H1 (cell line): ENCODE measurements around the gene SKIDA1. TPM values are rescaled to one million over a fixed set of nuclear protein-coding genes. Genes with fewer than 3 reads are reported as not detected.

Source experiments
- CTCF ChIA-PET: fragments of 300-600 bp; sonication (Branson Sonifier 250); formaldehyde crosslinking; loops from one replicate; lab custom pipeline; 2021; ENCODE audit not compliant: partially characterized antibody; lab: Charles Lee
- POLR2A ChIA-PET: fragments of 300-600 bp; sonication (Branson Sonifier 250); formaldehyde crosslinking; loops from one replicate; lab custom pipeline; 2021; ENCODE audit warnings: inconsistent platforms; ENCODE audit not compliant: partially characterized antibody; lab: Charles Lee
- DNase-seq, 2 experiments: peaks; one replicate each; pipeline versions ENCODE4 v3.0.0 to v3.0.0-alpha.2; 2010 to 2022; ENCODE audit warnings: low spot score in 2 of 2, low read depth in 1 of 2, mixed read lengths in 1 of 2
- FAIRE-seq: peaks from 2 replicates; lab custom pipeline; 2011; peaks lifted over from hg19 to GRCh38; lab: Jason Lieb, UNC
- H2AFZ ChIP-seq: 2 replicates; pipeline ENCODE4 v1.8.1; 2012; ENCODE audit warnings: low read length, inconsistent platforms
- H2AK5ac ChIP-seq: 2 replicates; pipeline ENCODE4 v1.6.1; 2013; ENCODE audit warnings: low read depth, low read length
- H2BK120ac ChIP-seq: replicated peaks from 2 replicates; pipeline ENCODE3; 2013; ENCODE audit warnings: low read depth, low read length, inconsistent platforms
- H2BK12ac ChIP-seq: 2 replicates; pipeline ENCODE4 v1.6.1; 2013; ENCODE audit warnings: low read depth, low read length
- H2BK15ac ChIP-seq: 2 replicates; pipeline ENCODE4 v1.6.1; 2013; ENCODE audit warnings: low read length
- H2BK20ac ChIP-seq: 2 replicates; pipeline ENCODE4 v1.6.1; 2013; ENCODE audit warnings: low read length
- H2BK5ac ChIP-seq: 2 replicates; pipeline ENCODE4 v1.6.1; 2013; ENCODE audit warnings: low read depth, low read length
- H3K14ac ChIP-seq: 2 replicates; pipeline ENCODE4 v1.6.1; 2013; ENCODE audit warnings: inconsistent platforms; ENCODE audit not compliant: insufficient read length
- H3K18ac ChIP-seq: 2 replicates; pipeline ENCODE4 v1.6.1; 2013; ENCODE audit warnings: low read length; ENCODE audit errors: extremely low read depth
- H3K23ac ChIP-seq: 2 replicates; pipeline ENCODE4 v1.6.1; 2013; ENCODE audit warnings: inconsistent platforms; ENCODE audit not compliant: insufficient read length
- H3K23me2 ChIP-seq: 2 replicates; pipeline ENCODE4 v1.6.1; 2013; ENCODE audit warnings: low read depth, low read length
- H3K27ac ChIP-seq: 2 replicates; pipeline ENCODE4 v1.6.1; 2011; ENCODE audit warnings: low read depth, low read length, inconsistent platforms
- H3K27me3 ChIP-seq, 4 experiments: replicated peaks in 1 of 4; 1 replicate in 1 of 4; 2 replicates in 3 of 4; pipeline versions ENCODE4 v1.6.1 to v1.8.1; 2011 to 2013; ENCODE audit warnings: low read length in 3 of 4, mild to moderate bottlenecking in 3 of 4, inconsistent platforms in 2 of 4, mixed read lengths in 2 of 4, moderate library complexity in 1 of 4; ENCODE audit not compliant: control insufficient read depth in 3 of 4, insufficient read depth in 3 of 4; ENCODE audit errors: extremely low read depth in 1 of 4
- H3K36me3 ChIP-seq, 4 experiments: 2 replicates each; pipeline versions ENCODE4 v1.6.1 to v1.8.1; 2011 to 2013; ENCODE audit warnings: mild to moderate bottlenecking in 4 of 4, low read length in 3 of 4, moderate library complexity in 2 of 4, control low read depth in 1 of 4, inconsistent platforms in 1 of 4; ENCODE audit not compliant: insufficient read depth in 4 of 4, control insufficient read depth in 2 of 4
- H3K4ac ChIP-seq: replicated peaks from 2 replicates; pipeline ENCODE3; 2013; ENCODE audit warnings: low read length, low read depth, mixed read lengths, inconsistent platforms; ENCODE audit not compliant: insufficient read length
- H3K4me1 ChIP-seq, 4 experiments: replicated peaks in 1 of 4; 1 replicate in 1 of 4; 2 replicates in 3 of 4; pipeline versions ENCODE4 v1.6.1 to v1.8.1; 2011 to 2013; ENCODE audit warnings: low read length in 3 of 4, inconsistent platforms in 2 of 4, mixed read lengths in 1 of 4; ENCODE audit not compliant: insufficient read depth in 4 of 4, control insufficient read depth in 3 of 4
- H3K4me2 ChIP-seq, 2 experiments: 2 replicates each; pipeline versions ENCODE4 v1.6.1 to v1.8.1; 2011 to 2013; ENCODE audit warnings: low read depth in 2 of 2, low read length in 2 of 2, control low read depth in 1 of 2, inconsistent platforms in 1 of 2, mild to moderate bottlenecking in 1 of 2; ENCODE audit not compliant: insufficient read depth in 1 of 2
- H3K4me3 ChIP-seq, 4 experiments: fragments of 200-600, 300-600 bp in 1 of 4; sonication (generic), shearing (Covaris generic), sonication (Bioruptor Twin) in 1 of 4; 2 replicates each; pipeline versions ENCODE4 v1.5.1 to v1.8.1; 2011 to 2016; ENCODE audit warnings: low read length in 4 of 4, low read depth in 3 of 4, control low read depth in 2 of 4, inconsistent platforms in 2 of 4, mild to moderate bottlenecking in 2 of 4, mixed read lengths in 1 of 4, moderate library complexity in 1 of 4; ENCODE audit not compliant: insufficient read depth in 2 of 4; ENCODE audit errors: extremely low read depth in 1 of 4
- H3K56ac ChIP-seq: replicated peaks from 2 replicates; pipeline ENCODE3; 2013; ENCODE audit warnings: low read depth, mild to moderate bottlenecking, mixed read lengths, low read length, inconsistent platforms; ENCODE audit not compliant: insufficient read length
- H3K79me1 ChIP-seq: 2 replicates; pipeline ENCODE4 v1.6.1; 2013; ENCODE audit warnings: low read depth, low read length, control low read depth
- H3K79me2 ChIP-seq, 2 experiments: 2 replicates each; pipeline versions ENCODE4 v1.6.1 to v1.8.1; 2012 to 2013; ENCODE audit warnings: low read length in 2 of 2, mild to moderate bottlenecking in 2 of 2, inconsistent platforms in 1 of 2; ENCODE audit not compliant: insufficient read depth in 2 of 2, control insufficient read depth in 1 of 2
- H3K9ac ChIP-seq, 4 experiments: replicated peaks in 1 of 4; 1 replicate in 1 of 4; 2 replicates in 3 of 4; pipeline versions ENCODE4 v1.6.1 to v1.8.1; 2011 to 2013; ENCODE audit warnings: low read depth in 3 of 4, low read length in 3 of 4, control low read depth in 2 of 4, mild to moderate bottlenecking in 2 of 4, moderate library complexity in 2 of 4, inconsistent platforms in 1 of 4; ENCODE audit errors: extremely low read depth in 1 of 4
- H3K9me3 ChIP-seq, 2 experiments: 2 replicates each; pipeline versions ENCODE4 v1.6.1 to v1.8.1; 2012 to 2013; ENCODE audit warnings: mild to moderate bottlenecking in 2 of 2, moderate library complexity in 2 of 2, control low read depth in 1 of 2, inconsistent platforms in 1 of 2, low read depth in 1 of 2, low read length in 1 of 2, mixed read lengths in 1 of 2; ENCODE audit not compliant: insufficient read depth in 2 of 2
- H4K20me1 ChIP-seq, 2 experiments: replicated peaks in 1 of 2; 2 replicates each; pipeline versions ENCODE3 to v1.8.1; 2011 to 2013; ENCODE audit warnings: inconsistent platforms in 2 of 2, low read length in 2 of 2, mild to moderate bottlenecking in 1 of 2; ENCODE audit not compliant: insufficient read depth in 2 of 2, control insufficient read depth in 1 of 2
- H4K5ac ChIP-seq: 2 replicates; pipeline ENCODE4 v1.6.1; 2013; ENCODE audit warnings: low read length, low read depth, mixed read lengths, inconsistent platforms; ENCODE audit not compliant: insufficient read length
- H4K8ac ChIP-seq: 2 replicates; pipeline ENCODE4 v1.8.0; 2013; ENCODE audit warnings: mild to moderate bottlenecking, moderate library complexity, low read length, inconsistent platforms; ENCODE audit not compliant: insufficient read depth; ENCODE audit errors: extremely low read depth
- H4K91ac ChIP-seq: replicated peaks from 2 replicates; pipeline ENCODE3; 2013; ENCODE audit warnings: low read length, mixed read lengths, inconsistent platforms; ENCODE audit not compliant: insufficient read length
- ASH2L ChIP-seq: fragments of 200-600, 300-600 bp; sonication (generic); IDR thresholded peaks from one replicate; pipeline ENCODE4 v1.7.1; 2017; ENCODE audit warnings: low read length
- KDM1A ChIP-seq: fragments of 200-600, 300-600 bp; sonication (generic); IDR thresholded peaks from 2 replicates; pipeline ENCODE4 v1.7.1; 2016; ENCODE audit warnings: mild to moderate bottlenecking, low read length, borderline replicate concordance
- WGBS, 2 experiments: shearing (Covaris generic) in 1 of 2; methylation state at CpG; one replicate each; pipeline versions ENCODE4 v1.1.6 to v1.1.7; 2013 to 2015; ENCODE audit warnings: low lambda C conversion rate in 2 of 2, mixed read lengths in 2 of 2, inconsistent platforms in 1 of 2, low coverage in 1 of 2, missing lambda C conversion rate in 1 of 2; ENCODE audit not compliant: insufficient replicate concordance in 2 of 2, insufficient coverage in 1 of 2, insufficient read length in 1 of 2; ENCODE audit errors: extremely low coverage in 1 of 2, missing lambda C conversion rate in 1 of 2; 5-methylcytosine and 5-hydroxymethylcytosine counted together
- polyA plus RNA-seq, 7 experiments: library from polyadenylated mRNA; depleted of rRNA in 3 of 7; stranded (reverse) in 5 of 7; unstranded in 2 of 7; fragments of >200 nt in 5 of 7; fragments of 200-250 nt in 2 of 7; gene quantifications; 1 replicate in 5 of 7; 2 replicates in 1 of 7; 4 replicates in 1 of 7; pipeline versions ENCODE4 v1.2.1 to v1.2.3, GENCODE V29; 2011 to 2013; ENCODE audit warnings: missing spikeins in 2 of 7, mixed read lengths in 2 of 7
- total RNA-seq: library from RNA; stranded (reverse); fragmentation: NEBNext Ultra II Directional; extraction: Animal tissue kit (Norgen Biotek cat#: 25700); gene quantifications from 2 replicates; pipeline ENCODE4 v1.2.1, GENCODE V29; 2021

The SKIDA1 gene
- total and polyA plus RNA-seq, 2 of the 8 experiments (the other 6 are each of a cell fraction or from before 2014, with no cell fraction given): 1.5 to 8.0 TPM

DNA sequence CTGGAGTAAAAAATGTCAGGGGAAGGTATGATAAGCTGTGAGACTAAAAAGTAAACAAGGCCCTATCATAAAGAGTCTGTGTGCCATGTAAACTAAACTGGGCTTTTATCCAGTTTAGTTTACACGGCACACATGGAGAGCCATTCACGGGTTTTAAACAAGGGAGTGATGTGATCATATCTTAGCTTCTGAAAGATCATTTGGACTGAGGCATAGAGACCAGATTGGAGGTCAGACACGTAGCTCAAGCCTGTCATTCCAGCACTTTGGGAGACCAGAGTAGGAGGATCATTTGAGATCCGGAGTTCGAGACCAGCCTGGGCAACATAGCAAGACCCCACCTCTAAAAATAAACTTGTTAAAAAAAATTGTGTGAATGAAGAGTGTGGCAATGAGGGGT, 50.1 kb downstream of the SKIDA1 start:
- Histone ChIP-seq H2BK12ac (peak overlapping the region; percentile 30; the same call in 1 of the 2 replicates), H4K20me1 (no peaks in the 10 kb centered on the region), H3K9ac (no peak overlapping the region), H2BK5ac (no peak overlapping the region), H3K14ac (no peak overlapping the region), H3K9me3 (no peaks in the 10 kb centered on the region), H3K4ac (no peak overlapping the region), H2BK20ac (0 out of 2 replicates have a peak overlapping the region, but pooled peaks have one; percentile 18), H3K79me2 (no peaks in the 10 kb centered on the region), H4K5ac (no peak overlapping the region), H3K36me3 (no peaks in the 10 kb centered on the region), H3K27me3 (no peaks in the 10 kb centered on the region), H2BK15ac (no peak overlapping the region; the same call in 1 of the 2 replicates), H3K4me2 (no peak overlapping the region), H3K56ac (no peak overlapping the region), H4K91ac (no peak overlapping the region), H3K4me1 (peaks cover 3 to 8% (median 5%) of the 10 kb centered on the region in 4 experiments; a peak in 5 of 7 replicates), H3K79me1 (no peaks in the 10 kb centered on the region), H4K8ac (no peak overlapping the region), H3K27ac (no peak overlapping the region), H3K4me3 (no peak overlapping the region), H2AK5ac (no peak overlapping the region), H2BK120ac (no peak overlapping the region), H3K18ac (no peak overlapping the region), H3K23me2 (no peaks in the 10 kb centered on the region), H3K23ac (no peak overlapping the region), H2AFZ (no peak overlapping the region)
- TF ChIP-seq ASH2L (no peak), KDM1A (peak; percentile 24; the same call in 1 of the 2 replicates)
- DNase-seq (no peak), FAIRE-seq (no peak)
- CTCF ChIA-PET: interaction anchor here (0.8 to 1.5 kb wide), 4 partner anchors 19 to 197 kb away, joined by 3 to 4 read pairs (median 3); no protein-coding TSS in a partner anchor
- WGBS, 2 experiments: 78% methylated on average over 5 of the region's 5 CpGs; no CpG with 5 or more reads in 1 of the 2 experiments
- POLR2A ChIA-PET: interaction anchor here (1.2 to 1.3 kb wide), 2 partner anchors 10 to 17 kb away, joined by 5 to 6 read pairs; no protein-coding TSS in a partner anchor
